Measurements from ENCODE around the gene LINGO3. TPM values are rescaled to one million over a fixed set of nuclear protein-coding genes. Genes with fewer than 3 reads are reported as not detected.

Gene LINGO3
- polyA plus RNA-seq, 1 donor = 0.14 TPM

DNA sequence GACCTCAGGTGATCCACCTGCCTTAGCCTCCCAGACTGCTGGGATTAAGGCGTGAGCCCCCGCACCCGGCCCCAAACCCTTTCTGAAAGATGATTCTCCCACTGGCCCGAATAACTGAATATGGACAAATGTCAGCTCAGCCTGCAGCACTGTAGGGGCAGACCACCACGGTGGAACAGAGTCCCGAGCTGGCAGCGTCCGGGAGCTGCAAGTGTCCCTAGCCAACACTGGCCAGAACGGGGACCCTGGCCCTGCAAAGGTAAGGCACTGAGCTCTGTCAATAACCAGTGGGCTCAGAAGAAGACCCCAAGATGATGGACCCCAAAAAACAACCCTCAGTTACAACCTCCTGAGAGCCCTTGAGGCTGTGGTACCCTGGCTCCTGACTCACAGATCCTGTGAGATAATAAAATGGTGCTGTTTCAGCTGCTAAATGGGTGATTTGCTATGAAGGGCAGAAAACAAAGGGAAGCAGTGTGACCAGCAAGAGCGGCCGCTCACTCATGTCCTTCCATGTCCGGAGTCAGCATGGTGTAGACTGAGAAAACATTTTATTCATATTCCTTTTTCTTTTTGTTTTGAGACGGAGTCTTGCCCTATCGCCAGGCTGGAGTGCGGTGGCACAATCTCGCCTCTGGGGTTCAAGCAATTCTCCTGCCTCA, 18.9 kb upstream of the LINGO3 start:
- DNase-seq = no peak

DNA sequence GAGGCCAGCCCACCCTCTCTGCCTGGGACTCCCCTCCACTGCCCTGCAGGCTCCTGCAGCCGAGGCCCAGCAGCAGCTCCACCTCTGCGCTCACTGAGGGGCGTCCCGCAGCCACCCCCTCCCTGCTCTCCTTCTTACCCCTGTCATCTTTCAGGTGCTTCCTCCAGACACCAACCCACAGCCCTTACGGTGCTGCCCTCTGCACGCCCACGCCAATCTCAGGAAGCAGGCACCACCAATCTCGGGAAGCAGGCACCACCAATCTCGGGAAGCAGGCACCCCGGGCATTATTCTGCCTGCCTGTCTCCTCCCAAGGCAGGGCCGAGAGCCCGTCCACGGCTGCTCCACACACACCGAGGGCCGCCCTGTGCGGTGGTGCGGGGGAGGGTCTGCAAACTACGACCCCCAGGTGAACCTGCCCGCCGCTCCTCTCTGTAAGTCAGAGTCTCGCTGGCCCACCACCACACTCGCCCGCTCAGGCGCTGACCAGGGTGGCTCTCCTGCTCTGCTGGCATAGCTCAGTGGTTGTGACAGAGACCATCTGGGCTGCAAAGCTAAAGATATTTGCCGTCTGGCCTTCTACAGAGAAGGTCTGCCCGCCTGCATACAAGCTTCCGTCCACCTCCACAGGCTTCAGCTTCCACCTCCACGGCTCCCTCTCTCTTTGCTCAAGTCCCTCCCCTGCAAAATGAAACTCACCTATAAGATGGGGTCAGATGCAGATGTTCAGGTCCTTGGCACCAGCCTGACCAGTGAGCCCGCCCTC, 17.5 kb upstream of the LINGO3 start:
- no peak for DNase-seq

DNA sequence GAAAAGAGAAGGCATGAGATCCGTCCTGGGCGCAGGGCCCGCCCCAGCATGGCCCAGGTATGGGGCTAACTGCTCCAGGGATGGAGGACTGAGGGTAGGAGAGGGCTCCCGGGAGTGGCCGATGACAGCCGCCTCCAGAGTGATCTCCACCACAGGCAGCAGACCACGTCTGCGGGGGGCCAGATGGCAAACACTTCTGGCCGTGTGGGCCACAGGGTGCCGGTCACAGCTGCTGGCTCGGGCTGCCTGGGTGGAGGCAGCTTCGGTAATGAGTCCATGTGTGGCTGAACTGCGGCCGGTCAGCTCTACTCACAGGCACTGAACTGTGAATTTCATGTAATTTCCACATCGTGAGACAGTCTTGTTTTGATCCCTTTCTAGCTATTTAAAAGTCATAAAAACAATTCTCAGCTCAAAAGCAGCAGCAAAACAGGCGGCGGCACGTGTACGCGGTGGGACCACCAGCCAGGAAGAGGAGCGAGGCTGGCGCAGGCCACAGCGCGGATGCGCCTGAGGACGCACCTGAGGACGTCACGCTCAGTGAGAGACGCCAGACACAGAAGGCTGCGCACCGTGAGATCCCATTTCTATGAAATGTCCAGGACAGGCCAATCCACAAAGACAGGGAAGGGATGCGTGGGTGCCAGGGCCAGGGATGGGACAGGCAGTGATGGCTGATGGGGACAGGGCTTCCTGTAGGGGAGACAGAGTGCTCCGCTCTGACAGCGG, 16.4 kb upstream of the LINGO3 start:
- DNase-seq = no peak

DNA sequence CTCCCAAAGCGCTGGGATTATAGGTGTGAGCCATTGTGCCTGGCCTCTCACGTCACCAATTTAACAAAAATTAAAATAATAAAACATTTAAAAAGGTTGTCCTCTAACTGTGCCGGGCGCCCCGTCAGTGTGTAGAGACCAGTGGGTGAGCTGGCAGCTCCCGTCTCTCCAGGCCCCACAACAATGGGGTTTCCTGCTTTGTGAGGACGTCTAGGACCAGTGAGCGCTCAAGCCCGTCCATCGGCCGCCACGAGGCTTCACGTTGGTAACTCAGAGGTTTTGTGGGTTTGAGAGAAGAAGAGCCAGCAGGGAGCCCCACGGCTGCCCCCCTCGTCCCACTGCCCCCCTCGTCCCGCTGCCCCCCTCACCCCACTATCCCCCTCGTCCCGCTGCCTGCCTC, 15.8 kb upstream of the LINGO3 start:
- DNase-seq = no peak

DNA sequence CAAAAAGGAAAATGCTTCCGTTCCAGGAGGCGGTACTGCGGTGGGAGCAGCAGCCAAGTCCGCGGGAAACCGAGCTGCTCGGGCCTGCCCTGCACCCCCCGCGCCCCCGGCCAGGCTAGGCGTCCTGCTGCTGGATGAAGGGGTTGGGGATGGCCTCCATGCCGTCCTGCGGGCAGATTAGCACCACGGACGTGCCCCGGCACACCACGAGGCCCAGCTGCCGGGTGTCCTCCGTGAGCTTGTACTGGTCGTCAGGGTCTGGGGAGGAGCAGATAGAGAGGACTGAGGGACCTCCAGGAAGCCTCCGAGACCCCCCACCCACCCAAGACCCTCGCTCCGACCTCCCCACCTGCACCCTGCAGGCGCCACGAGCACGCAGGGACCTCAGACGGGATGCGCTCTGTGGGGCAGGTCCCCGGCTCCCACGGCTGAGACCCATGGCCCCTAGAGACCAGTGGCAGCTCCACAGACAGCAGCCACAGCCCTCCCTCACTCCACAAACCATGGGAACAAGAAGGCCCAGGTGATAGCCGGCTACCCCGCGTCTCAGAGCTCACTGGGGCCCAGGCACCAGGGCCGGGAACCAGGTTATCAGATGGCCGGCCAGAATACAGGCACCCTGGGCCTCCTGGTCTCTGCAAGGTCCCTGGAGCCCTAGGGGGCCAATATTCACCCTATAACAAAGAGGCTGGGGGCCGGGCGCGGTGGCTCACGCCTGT, 13.8 kb upstream of the LINGO3 start:
- no peak for DNase-seq

DNA sequence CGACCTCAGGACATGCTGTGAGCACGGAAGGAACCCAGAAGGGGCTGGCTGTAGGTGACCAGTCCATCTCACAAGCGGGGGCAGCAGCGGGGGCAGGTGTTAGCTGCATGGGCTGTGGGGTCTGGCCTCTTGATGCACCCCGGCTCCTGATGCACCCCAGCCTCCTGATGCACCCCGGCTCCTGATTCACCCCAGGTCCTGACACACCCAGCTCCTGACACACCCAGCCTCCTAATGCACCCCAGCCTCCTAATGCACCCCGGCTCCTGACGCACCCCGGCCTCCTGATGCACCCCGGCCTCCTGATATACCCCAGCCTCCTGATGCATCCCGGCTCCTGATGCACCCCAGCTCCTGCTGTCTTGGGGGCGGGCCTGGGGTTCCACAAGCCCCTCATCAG, 13.0 kb upstream of the LINGO3 start:
- no peak for DNase-seq

DNA sequence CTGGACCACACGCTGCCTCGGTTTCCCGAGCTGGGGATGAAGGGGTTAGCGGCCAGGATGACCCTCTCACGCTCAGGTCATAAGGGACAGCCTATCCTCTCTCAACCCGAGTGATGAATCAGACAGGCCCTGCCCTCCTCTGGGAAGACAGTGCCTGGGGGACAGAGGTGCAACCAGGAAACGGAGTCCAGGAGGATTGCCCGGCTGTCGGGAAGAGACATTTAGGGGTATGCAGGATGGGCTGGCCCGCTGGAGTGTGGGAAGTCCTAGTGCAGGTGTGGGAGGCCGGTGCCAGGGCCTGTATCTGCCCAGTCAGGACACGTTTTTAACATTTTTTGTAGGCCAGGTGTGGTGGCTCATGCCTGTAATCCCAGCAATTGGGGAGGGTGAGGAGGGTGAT, 12.1 kb upstream of the LINGO3 start:
- DNase-seq = no peak

DNA sequence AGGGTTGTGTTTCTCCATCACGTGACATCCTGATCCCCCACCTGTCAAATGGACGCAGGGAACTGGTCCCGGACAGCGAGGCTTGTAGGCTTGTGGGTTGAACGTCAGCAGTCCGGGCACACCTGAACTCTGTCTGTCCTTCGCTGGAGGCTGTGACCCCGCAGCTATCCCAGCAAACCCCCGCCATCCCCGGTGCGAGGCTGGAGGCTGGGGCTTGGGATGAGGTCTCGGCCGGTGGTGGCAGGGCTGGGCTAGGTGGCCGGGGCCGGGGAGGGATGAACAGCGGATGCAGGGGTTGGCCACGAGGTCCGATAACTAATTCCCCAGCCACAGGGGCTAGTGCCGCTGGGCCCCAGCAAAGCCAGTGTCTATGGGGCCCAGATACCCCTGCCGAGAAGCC, 11.6 kb upstream of the LINGO3 start:
- no peak for DNase-seq

DNA sequence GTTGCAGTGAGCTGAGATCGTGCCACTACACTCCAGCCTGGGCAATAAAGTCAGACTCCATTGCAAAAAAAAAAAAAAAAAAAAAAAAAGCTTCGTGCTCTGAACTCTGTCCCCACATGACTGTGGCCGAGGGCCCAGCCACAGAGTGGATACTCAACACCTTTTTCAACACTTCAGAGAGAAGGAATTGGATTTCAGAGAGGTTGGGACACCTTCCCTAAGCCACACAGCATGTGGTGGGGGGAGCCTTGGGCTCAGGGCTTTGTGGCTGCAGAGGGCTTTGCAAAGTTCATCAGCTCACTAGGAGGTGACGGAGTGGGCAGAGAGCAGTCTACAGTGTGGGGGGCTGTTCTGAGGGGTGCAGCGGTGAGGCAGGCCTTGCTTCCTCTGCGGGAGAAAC, 11.0 kb upstream of the LINGO3 start:
- DNase-seq = no peak

DNA sequence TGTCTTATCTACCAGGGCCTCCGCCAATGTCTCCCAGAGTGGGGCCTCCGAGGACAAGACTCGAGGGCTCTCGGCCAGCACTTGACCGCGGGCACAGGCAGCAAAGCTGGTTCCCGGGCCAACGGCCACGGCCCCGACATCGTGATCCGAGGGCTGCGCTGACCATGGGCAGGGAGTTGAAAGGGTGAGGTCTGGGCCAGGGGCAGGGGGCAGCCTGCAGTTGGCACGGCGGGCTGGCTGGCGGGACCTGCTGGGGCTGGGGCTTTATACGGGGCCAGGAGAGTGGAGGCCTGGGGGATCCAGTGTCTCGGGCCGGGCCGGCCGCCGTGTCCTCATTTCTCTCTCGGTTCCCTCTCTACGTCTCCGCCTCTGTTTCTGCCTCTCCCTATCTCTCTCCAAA, 9.8 kb upstream of the LINGO3 start:
- DNase-seq = no peak

DNA sequence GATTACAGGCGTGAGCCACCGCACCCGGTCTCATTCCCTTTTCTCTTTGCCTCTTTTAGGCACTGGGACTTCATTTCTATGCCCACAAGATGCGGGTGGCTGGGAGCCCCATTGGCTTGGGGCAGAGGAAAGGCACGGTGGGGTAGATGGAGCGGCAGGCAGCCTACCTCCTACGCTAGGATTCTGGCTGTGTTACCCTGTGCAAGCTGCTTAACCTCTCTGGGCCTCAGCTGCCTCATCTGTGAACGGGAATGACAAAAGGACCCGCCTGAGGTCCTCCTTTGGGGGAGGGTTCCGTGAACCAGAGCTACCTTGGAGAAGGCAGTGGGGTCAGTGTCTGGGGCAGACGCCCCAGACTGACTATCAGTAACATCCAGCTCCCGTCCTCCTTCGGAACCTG, 9.3 kb upstream of the LINGO3 start:
- DNase-seq = no peak

DNA sequence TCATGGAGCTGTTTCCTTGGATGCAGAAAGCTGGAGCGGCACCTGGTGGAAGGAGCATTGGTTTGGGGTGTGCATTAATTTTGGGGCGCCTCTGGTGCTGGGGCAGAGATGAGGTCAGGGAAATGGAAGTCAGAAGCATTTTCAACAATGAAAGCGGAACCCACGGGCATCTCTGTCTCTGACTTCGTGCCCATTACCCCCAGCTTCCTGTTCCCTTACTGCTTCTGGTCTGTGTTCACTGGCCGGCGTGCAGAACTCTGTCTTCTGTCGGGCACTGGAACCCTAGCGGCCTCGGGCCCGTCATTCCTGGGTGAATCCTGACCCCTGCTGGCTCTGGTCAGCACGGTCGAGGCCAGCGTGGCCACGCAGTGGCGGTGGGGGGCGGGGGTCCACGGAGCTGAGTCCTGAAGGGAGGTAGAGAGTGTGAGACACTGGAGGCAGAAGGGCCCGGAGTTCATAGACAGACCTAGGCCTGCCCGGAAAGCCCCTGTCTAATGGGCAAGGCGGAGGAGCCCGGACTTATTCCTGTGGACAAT, 7.9 kb upstream of the LINGO3 start:
- peak; percentile 40 for DNase-seq

DNA sequence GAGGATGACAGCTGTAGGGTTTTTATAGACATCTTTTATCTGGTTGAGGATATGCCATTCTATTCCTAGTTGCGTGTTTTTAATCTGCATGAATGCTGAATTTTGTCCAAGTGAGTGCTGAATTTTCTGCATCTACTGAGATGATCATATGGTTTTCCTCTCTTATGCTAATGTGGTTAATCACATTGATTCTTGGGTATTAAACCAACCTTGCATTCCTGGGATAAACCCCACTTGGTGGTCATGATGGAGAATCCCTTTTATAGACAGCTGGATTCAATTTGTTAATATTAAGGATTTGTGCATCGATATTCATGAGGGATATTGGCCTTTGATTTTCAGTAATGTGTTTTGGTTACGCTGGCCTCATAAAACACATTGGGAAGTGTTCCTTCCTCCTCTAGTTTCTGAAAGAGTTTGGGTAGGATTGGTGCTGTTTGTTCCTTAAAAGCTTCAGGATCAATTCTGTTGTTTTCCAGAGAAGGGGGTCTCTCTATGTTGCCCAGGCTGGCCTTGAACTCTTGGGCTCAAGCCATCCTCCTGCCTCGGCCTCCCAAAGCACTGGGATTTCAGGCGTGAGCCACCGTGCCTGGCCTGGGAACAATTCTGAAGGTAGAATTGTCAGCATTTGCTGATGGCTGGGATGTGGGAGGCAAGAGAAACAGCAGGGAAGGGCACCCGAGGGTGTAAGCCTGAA, 7.3 kb upstream of the LINGO3 start:
- DNase-seq = no peak

DNA sequence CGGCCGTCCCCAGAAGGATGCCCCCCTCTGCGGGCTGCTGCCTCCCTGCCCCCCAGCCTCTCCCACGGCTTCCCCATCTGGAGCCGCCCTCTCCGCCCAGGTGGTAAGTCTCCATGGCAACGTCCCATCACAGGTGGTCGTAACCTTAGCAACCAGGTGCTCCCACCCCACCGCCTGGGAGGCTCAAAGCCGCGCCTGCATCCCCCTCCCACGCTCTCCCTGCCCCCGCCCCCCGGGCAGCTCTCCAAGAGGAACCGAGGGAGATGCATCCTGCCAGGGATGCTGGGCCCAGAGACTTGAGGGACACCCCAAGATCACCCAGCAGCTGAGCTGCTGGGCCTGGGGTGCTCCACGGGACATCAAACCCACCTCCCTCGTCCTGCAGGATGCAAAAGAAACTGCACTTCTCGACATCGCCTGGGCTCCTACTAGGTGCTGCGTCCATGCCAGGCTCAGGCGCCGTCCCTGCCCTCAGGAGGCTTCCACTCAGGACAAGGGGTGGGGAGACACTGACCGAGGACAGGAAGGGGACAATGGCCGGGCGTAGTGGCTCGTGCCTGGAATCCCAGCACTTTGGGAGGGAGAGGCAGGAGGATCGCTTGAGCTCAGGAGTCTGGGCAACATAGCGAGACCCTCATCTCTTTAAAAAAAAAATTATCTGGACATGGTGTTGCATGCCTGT, 5.0 kb upstream of the LINGO3 start:
- no peak for DNase-seq

DNA sequence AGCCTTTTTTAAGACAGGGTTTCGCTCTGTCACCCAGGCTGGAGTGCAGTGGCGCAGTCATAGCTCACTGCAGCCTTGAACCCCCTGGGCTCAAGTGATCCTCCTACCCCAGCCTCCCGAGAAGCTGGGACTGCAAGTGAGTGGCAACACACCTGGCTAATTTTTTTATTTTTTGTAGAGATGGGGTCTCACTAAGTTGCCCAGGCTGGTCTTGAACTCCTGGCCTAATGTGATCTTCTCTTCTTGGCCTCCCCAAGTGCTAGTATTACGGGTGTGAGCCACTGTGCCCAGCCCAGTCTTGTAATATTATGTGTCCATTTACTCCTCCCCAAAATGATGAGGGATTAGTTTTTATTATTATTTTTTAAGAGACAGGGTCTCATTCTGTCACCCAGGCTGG, 3.1 kb upstream of the LINGO3 start:
- no peak for DNase-seq

DNA sequence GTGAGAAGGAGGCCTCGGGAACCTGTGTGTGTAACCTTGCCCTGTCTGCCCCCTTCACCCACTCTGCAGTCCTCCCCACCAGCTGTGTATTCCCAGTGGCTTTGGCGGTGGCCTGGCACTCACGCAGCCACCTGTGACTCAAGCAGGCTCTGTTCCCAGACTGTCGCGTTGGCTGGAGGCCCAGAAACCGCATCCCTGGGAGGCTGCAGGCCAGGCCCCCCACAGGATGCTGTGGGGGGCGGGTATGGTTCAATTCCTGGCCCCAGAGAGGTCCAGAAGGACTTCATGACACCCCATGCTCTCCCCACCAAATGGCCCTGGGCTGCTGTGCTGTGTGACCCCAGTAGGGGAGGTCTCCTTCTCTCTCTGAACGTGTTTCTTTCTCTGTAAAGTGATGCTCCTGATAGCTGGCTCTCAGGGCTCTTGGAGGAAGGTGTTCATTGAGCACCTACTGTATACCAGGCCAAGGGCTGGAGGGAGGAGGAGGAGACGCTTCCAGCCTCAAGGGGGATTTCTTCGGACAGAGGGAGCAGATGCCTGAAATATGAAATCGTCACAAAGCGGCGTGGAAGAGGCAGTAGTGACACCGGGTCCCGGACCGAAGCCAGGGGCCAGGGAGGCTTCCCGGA, 1.9 kb upstream of the LINGO3 start:
- DNase-seq = no peak

DNA sequence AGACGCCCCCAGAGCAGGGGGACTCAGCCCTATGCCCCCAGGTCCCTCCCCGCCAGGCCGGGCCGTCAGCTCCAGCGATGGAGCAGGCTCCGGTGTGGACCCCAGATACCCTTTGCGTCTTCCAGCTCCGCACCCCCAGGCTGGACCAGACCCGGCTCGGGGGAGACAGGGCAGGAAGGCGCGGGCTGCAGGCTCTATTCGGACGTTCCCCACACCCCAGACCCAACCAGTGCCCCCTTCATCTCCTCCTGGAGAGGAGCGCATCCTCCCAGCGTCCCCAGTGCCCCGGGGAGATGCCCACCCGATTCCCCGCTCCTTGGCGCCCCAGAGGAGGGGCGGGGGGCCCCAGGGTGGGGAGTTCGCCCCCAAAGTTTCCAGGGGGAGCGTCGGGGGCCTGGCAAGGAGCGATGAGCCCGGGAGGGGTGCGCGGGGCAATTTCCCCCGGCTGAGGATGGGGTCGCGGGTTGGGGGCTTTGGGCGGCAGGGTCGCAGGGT, 389 bp downstream of the LINGO3 start:
- no peak for DNase-seq

DNA sequence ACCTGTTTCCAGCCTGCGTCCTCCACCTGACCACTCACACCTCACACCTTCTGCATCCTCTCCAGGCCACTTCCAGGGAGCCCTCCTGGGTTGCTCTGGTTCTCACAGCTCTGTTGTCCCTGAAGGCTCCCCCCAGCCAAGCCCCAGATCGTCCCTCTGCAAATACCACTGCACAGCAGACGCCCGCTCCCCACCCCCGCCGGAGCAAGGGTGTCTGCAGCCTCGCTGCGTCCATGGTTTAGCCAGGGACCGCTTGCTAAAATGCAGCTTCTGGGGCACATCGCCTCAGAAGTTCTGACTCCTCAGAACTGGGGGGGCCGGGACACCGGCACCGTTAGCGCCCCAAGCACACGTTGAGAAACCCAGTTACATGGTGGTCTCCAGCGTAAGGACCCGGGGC, 983 bp downstream of the LINGO3 start:
- DNase-seq = no peak

DNA sequence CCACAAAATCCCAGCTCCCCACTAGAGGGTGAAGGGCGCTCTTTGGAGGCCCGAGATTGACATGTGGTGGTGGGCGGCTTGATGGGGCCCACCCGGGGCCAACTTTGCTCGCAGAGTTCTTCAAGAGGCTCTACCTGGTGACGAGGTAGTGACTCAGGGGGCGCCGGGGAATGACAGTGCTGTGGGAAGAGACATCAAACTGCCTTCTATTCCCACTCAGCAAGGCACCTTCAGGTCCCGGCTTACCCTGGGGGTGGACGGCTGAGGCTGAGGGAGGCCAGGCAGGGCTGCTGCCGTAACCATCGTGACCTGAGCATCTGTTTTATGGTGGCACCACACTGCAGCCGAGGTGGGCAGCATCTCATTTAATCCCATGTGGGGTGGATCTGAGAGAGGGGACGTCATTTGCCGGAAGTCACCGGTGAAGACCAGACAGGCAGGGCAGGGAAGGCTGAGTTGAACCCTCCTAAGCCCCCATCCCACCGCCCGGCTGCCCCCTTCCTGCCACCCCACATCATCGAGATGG, 1.6 kb downstream of the LINGO3 start:
- no peak for DNase-seq

DNA sequence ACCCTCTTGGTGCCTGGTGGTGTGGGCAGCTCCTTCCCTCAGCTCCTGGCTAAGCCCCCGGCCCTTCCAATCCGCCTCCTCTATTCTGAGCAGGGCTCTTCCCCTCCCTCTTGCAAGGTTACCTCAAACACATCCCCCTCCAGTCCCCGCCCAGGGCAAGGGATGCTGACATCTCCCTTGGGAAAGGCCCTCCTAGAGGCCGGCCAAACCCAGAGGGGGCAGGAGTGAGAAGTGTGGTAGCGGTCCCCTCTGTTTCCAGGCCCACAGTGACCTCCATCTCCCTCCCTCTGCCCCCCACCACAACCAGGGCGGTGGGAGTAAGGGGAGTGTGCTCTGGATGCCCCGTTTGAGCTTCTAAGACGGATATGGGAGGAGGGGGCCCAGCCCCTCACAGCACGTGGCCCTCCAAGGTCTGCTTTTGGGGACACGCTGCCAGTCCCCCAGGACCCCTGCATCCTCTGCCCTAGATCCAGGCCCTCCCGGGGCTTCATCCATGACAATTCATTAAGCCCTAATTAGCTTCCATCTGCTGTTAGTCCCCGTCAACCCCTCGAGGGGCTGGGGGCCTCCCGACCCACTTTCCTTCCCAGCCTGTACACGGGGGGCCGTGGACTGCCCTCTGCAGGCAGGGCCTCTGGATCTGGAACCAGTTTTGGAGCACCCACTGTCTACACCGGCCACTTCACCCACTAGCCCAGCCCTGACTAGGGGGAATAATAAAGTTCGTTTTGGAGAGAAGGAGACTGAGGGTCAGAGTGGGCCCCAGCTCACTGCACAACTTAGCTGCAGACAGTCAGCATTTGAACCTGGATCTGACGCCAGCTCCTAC, 2.3 kb downstream of the LINGO3 start:
- DNase-seq = no peak

Measured in hindlimb muscle (tissue), 1 donor.